Neutrophil (primary cell): ENCODE data around the gene OSBPL6.
A peak's percentile ranks its signal among the peaks of the same experiment; 100 is the strongest.

Experiments used
- H3K27ac ChIP-seq: fragments of 200-600 bp; sonication (generic); 2 replicates; pipeline ENCODE4 v1.5.1; 2016; ENCODE audit warnings: mild to moderate bottlenecking, moderate library complexity
- H3K27me3 ChIP-seq: fragments of 200-600 bp; sonication (generic); 2 replicates; pipeline ENCODE4 v1.6.0; 2016; ENCODE audit warnings: mild to moderate bottlenecking
- H3K36me3 ChIP-seq: fragments of 200-600 bp; sonication (generic); 2 replicates; pipeline ENCODE4 v1.5.1; 2017
- H3K4me1 ChIP-seq, 2 experiments: fragments of 200-600 bp in 1 of 2; sonication (generic) in 1 of 2; 1 replicate in 1 of 2; 2 replicates in 1 of 2; pipeline versions ENCODE4 v1.5.1 to v1.6.1; 2013 to 2016; ENCODE audit warnings: low read depth in 1 of 2, low read length in 1 of 2, mild to moderate bottlenecking in 1 of 2, moderate library complexity in 1 of 2; ENCODE audit not compliant: control insufficient read depth in 1 of 2, insufficient read depth in 1 of 2
- H3K4me3 ChIP-seq, 2 experiments: fragments of 200-600 bp in 1 of 2; sonication (generic) in 1 of 2; 1 replicate in 1 of 2; 2 replicates in 1 of 2; pipeline ENCODE4 v1.5.1; 2013 to 2016; ENCODE audit warnings: low read depth in 1 of 2, low read length in 1 of 2, mild to moderate bottlenecking in 1 of 2, moderate library complexity in 1 of 2
- H3K9me3 ChIP-seq: fragments of 200-600 bp; sonication (generic); 2 replicates; pipeline ENCODE4 v1.5.1; 2016
- TF ChIP-seq, protein P1 (sequence below): fragments of 200-600 bp; sonication (generic); IDR thresholded peaks from 2 replicates; pipeline ENCODE4 v1.5.1; 2016; ENCODE audit warnings: antibody characterized with exemption

Gene OSBPL6

DNA sequence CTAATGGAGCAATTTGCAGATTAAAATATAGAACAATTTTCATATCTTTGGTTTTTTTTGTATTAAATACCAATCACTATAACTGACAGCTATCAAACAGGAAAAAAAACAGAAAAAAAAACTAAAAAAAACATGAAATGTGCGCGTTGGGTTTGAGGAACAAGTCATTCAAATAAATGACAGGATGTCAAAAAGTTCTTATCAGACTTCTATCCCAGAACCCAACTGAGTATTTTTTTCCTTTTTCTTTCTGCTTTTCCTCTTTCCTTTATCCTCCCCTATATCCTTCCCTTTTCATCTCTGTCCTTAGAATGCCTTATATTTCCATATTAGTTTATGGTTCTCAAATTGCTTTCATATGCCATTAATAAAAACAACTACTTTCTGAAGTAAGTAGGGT, 242.3 kb downstream of the OSBPL6 start:
- Histone ChIP-seq H3K4me1 (no peaks in the 10 kb centered on the region), H3K27me3 (no peaks in the 10 kb centered on the region), H3K36me3 (peaks cover 37% of the 10 kb centered on the region), H3K4me3 (no peak overlapping the region), H3K9me3 (no peaks in the 10 kb centered on the region), H3K27ac (no peak overlapping the region)
- TF ChIP-seq, protein P1, sequence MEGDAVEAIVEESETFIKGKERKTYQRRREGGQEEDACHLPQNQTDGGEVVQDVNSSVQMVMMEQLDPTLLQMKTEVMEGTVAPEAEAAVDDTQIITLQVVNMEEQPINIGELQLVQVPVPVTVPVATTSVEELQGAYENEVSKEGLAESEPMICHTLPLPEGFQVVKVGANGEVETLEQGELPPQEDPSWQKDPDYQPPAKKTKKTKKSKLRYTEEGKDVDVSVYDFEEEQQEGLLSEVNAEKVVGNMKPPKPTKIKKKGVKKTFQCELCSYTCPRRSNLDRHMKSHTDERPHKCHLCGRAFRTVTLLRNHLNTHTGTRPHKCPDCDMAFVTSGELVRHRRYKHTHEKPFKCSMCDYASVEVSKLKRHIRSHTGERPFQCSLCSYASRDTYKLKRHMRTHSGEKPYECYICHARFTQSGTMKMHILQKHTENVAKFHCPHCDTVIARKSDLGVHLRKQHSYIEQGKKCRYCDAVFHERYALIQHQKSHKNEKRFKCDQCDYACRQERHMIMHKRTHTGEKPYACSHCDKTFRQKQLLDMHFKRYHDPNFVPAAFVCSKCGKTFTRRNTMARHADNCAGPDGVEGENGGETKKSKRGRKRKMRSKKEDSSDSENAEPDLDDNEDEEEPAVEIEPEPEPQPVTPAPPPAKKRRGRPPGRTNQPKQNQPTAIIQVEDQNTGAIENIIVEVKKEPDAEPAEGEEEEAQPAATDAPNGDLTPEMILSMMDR, result no peak

DNA sequence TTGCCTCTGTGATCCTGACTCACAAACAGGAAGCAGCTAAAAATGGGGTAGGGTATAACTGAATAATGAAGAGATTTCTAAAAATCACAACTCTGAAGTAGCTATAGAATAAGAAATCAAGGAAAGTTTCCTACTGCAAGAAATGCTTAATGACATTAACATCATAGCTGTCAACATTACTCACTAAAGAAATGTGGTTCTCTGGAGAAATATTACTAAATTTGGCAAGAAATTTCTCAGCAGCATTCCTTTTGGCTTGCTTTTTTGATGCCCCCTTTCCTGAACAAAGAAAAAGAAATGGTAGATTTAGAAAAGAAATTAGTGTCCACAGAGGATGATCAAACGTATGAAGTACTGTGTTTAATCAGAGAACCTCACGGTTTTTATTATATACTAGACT, 247.1 kb downstream of the OSBPL6 start:
- no peak overlapping the region for H3K4me3 ChIP-seq
- peaks cover 23% of the 10 kb centered on the region for H3K36me3 ChIP-seq
- no peaks in the 10 kb centered on the region for H3K9me3 ChIP-seq
- H3K4me1 ChIP-seq, result no peaks in the 10 kb centered on the region
- no peaks in the 10 kb centered on the region for H3K27me3 ChIP-seq
- no peak overlapping the region for H3K27ac ChIP-seq
- TF ChIP-seq, protein P1, result no peak

DNA sequence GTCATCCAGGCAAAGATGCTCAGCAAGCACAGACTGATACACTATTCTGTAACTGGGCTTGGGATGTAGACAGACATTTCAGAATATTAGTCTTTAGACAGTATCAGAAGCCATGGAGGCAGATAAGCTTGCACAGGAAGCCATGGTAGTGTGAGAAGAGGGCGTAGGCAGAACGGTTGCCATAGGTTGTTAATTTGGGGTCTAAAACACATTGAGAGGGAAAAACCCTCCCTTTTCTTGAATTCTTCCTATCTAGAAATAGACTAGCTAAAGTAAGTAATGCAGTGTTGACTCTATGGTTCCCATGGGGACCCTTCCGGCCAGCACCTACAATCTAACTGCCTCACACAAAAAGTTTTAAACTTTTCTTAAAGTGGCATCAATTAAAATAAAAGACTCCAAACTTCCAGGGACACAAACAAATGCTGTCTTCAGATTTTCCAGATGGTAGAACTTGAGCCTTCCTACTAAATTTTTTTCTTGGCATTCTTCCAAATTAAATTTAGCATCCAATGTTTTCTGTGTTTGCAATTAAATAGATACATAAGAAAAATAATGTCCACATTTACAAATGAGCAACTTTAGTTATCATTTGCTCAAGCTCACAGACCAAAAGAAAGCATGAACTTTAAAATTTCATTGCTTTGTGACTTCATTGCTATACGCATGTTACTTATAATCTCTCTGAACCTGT, 254.8 kb downstream of the OSBPL6 start:
- TF ChIP-seq, protein P1, result no peak
- H3K4me1 ChIP-seq, result peaks cover 16 to 19% of the 10 kb centered on the region in 2 experiments
- H3K9me3 ChIP-seq, result no peaks in the 10 kb centered on the region
- H3K4me3 ChIP-seq, result no peak overlapping the region
- no peak overlapping the region for H3K27ac ChIP-seq
- peaks cover 6% of the 10 kb centered on the region for H3K36me3 ChIP-seq
- no peaks in the 10 kb centered on the region for H3K27me3 ChIP-seq

DNA sequence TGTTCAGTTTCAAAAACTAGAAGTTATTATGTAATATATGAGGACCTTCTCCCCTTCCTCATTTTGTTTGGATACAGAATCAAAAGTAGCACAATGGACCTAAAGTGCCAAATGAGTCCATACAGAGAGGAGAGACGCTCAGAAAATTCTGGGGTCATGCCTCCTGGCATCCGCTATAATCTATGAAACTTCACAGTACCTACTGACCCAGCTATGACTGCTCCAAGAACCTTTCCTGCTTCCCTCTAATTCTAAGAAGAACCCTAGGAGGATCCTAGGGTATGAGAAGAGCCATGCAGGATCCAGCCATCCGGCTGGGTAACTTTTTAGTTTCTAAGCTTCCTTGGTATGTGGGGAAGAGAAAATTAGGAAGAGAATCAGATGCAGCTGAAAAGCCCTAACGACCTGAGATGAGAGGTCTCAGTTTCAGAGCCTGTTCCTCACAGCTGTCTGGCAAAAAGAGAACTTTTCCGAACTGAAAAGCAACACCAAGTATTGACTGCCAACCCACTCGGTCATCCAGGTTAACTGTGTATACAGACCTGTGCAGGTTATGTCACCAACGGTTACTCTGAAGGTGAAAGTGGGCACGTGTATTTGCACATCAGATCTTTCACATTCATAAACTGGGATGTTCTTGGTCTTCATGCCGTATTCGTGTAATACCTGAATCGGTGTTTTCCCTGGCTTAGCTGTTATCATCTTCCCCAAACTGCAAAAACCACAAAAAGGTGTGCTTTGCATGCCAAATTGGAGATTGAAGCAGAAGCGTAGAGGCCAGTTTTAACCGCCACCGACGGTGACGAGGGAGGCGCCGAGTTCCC, 255.6 kb downstream of the OSBPL6 start:
- Histone ChIP-seq H3K9me3 (no peaks in the 10 kb centered on the region), H3K27ac (peak overlapping the region; percentile 90), H3K27me3 (no peaks in the 10 kb centered on the region), H3K4me3 (peak overlapping the region; percentile 86 to 90), H3K36me3 (no peaks in the 10 kb centered on the region), H3K4me1 (peaks cover 16 to 19% of the 10 kb centered on the region in 2 experiments)
- TF ChIP-seq, protein P1, result no peak

DNA sequence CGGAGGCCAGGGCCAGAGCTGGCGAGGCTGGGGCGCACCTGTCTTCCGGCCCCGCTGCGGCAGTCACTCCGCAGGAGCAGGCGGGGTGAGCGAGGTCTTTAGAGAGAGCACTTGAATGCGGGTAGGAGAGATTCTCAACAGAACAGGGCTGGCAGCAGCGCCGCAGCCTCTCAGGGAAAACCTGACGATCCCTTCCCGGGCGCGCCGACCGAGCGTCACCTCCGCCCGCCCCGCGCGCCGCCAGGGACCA, 256.1 kb downstream of the OSBPL6 start:
- Histone ChIP-seq H3K4me3 (peak overlapping the region; percentile 86 to 90), H3K27ac (peak overlapping the region; percentile 90), H3K36me3 (no peaks in the 10 kb centered on the region), H3K27me3 (no peaks in the 10 kb centered on the region), H3K4me1 (peaks cover 16 to 19% of the 10 kb centered on the region in 2 experiments), H3K9me3 (no peaks in the 10 kb centered on the region)
- TF ChIP-seq, protein P1, result no peak
